Breast epithelium (tissue), 4 donors: ENCODE data around the gene ATP1A2. TPM values are rescaled to one million over a fixed set of nuclear protein-coding genes. Genes with fewer than 3 reads are reported as not detected.

Source experiments
- DNase-seq, 2 donors: peaks; one replicate each; pipeline ENCODE4 v3.0.0-alpha.2; 2019; ENCODE audit warnings: low spot score in 2 of 2
- H3K27ac ChIP-seq, 2 donors: fragments of 200-600 bp; sonication (generic) in 1 of 2; one replicate each; pipeline ENCODE4 v1.5.1; 2016 to 2019; ENCODE audit warnings: mild to moderate bottlenecking in 1 of 2
- H3K27me3 ChIP-seq, 2 donors: fragments of 200-600 bp; sonication (generic) in 1 of 2; one replicate each; pipeline versions ENCODE4 v1.5.1 to v1.6.0; 2017 to 2019; ENCODE audit warnings: control low read depth in 1 of 2, mild to moderate bottlenecking in 1 of 2
- H3K36me3 ChIP-seq: fragments of 200-600 bp; one replicate; pipeline ENCODE4 v1.5.1; 2019
- H3K4me1 ChIP-seq, 2 donors: fragments of 200-600 bp; sonication (generic); one replicate each; pipeline ENCODE4 v1.5.1; 2016 to 2019; ENCODE audit warnings: control low read depth in 1 of 2
- H3K4me3 ChIP-seq, 3 donors: fragments of 200-600 bp; sonication (generic); 1 replicate in 2 of 3; 2 replicates in 1 of 3; pipeline ENCODE4 v1.5.1; 2016 to 2019; ENCODE audit warnings: mild to moderate bottlenecking in 3 of 3, moderate library complexity in 2 of 3
- H3K9me3 ChIP-seq, 2 donors: fragments of 200-600 bp; sonication (generic) in 1 of 2; one replicate each; pipeline ENCODE4 v1.5.1; 2016 to 2019; ENCODE audit warnings: control low read depth in 1 of 2
- CTCF ChIP-seq, 3 donors: fragments of 450-650 bp; IDR thresholded peaks; one replicate each; pipeline ENCODE4 v1.5.1; 2016 to 2017; ENCODE audit warnings: antibody characterized with exemption in 3 of 3, mild to moderate bottlenecking in 3 of 3, moderate library complexity in 3 of 3
- POLR2A ChIP-seq: fragments of 450-650 bp; IDR thresholded peaks from one replicate; pipeline ENCODE4 v1.6.1; 2016; ENCODE audit warnings: antibody characterized with exemption, mild to moderate bottlenecking, moderate library complexity
- POLR2AphosphoS5 ChIP-seq, 3 donors: sonication (generic); formaldehyde crosslinking; IDR thresholded peaks; one replicate each; pipeline ENCODE4 v1.6.1; 2017; ENCODE audit warnings: antibody characterized with exemption in 3 of 3
- intact Hi-C: fragments of 100-400 bp; cut with DNase I; formaldehyde crosslinking; loops from one replicate; pipeline ENCODE4 v1.15.1; 2023; ENCODE audit warnings: low total_unique reads
- total RNA-seq, 3 donors: library from RNA; depleted of rRNA; stranded (reverse); fragments of >200 nt; gene quantifications; one replicate each; pipeline ENCODE4 v1.1.0, GENCODE V29; 2016

The ATP1A2 gene
- total RNA-seq, 3 donors from 2014 or later: 3.9 to 229 (median 6.4) TPM

- no peaks in the 10 kb centered on the region for H3K4me1 ChIP-seq
- H3K36me3 ChIP-seq: no peaks in the 10 kb centered on the region
- no peak for DNase-seq
- H3K9me3 ChIP-seq: no peaks in the 10 kb centered on the region
- H3K27me3 ChIP-seq: peaks cover 0 to 26% of the 10 kb centered on the region in 2 donors
- no peak overlapping the region for H3K4me3 ChIP-seq
- intact Hi-C loops: no loop called here
- no peak overlapping the region for H3K27ac ChIP-seq
- no peak for TF ChIP-seq POLR2A
- no peak for TF ChIP-seq POLR2AphosphoS5 (IDR thresholded peaks at IDR 0.05)
Observed at GRCh38 chr1:160077486-160077885, 38.1 kb upstream of the ATP1A2 start.

GRCh38 chr1:160078512-160079195 is 36.9 kb upstream of the ATP1A2 start:
- DNase-seq: no peak
- TF ChIP-seq POLR2A: no peak
- peak in 1 of 3 donors; percentile 40 for TF ChIP-seq CTCF (IDR thresholded peaks at IDR 0.05)
- Histone ChIP-seq H3K4me1 (no peaks in the 10 kb centered on the region), H3K9me3 (no peaks in the 10 kb centered on the region), H3K4me3 (no peak overlapping the region), H3K36me3 (no peaks in the 10 kb centered on the region), H3K27me3 (peaks cover 0 to 30% of the 10 kb centered on the region in 2 donors), H3K27ac (no peak overlapping the region)
- intact Hi-C loops: no loop called here

- Histone ChIP-seq H3K4me1 (peaks cover 0 to 2% of the 10 kb centered on the region in 2 donors), H3K9me3 (no peaks in the 10 kb centered on the region), H3K27ac (no peak overlapping the region), H3K36me3 (no peaks in the 10 kb centered on the region), H3K4me3 (no peak overlapping the region), H3K27me3 (peaks cover 0 to 30% of the 10 kb centered on the region in 2 donors)
- DNase-seq: no peak
- TF ChIP-seq POLR2A: no peak
- intact Hi-C loops: no loop called here
Observed at GRCh38 chr1:160079448-160079847, 36.1 kb upstream of the ATP1A2 start.

- Histone ChIP-seq H3K4me3 (no peak overlapping the region), H3K27me3 (peaks cover 0 to 30% of the 10 kb centered on the region in 2 donors)
Observed at GRCh38 chr1:160080381-160081100, 35.0 kb upstream of the ATP1A2 start.

GRCh38 chr1:160081261-160081936 is 34.2 kb upstream of the ATP1A2 start, which contains the start of gene KCNJ9:
Gene KCNJ9, plus strand, starts transcription at chr1:160081538. Its CDS starts 2,493 bp downstream, at chr1:160084031.
- no peak within 1 kb of the TSS for H3K4me3 ChIP-seq
- H3K27me3 ChIP-seq: peaks cover 0 to 30% of the 10 kb centered on the region in 2 donors
- H3K36me3 ChIP-seq: no peaks in the 10 kb centered on the region
- H3K4me1 ChIP-seq: peaks cover 0 to 2% of the 10 kb centered on the region in 2 donors
- intact Hi-C loops: no loop called here
- H3K9me3 ChIP-seq: no peaks in the 10 kb centered on the region
- DNase-seq: no peak
- no peak within 1 kb of the TSS for H3K27ac ChIP-seq
- no peak for TF ChIP-seq POLR2AphosphoS5 (IDR thresholded peaks at IDR 0.05)
- no peak for TF ChIP-seq CTCF (IDR thresholded peaks at IDR 0.05)
- no peak for TF ChIP-seq POLR2A

More at GRCh38 chr1:160080381-160081100, 35.0 kb upstream of the ATP1A2 start:
- Histone ChIP-seq H3K27ac (no peak overlapping the region), H3K36me3 (no peaks in the 10 kb centered on the region), H3K9me3 (no peaks in the 10 kb centered on the region), H3K4me1 (peaks cover 0 to 2% of the 10 kb centered on the region in 2 donors)
- intact Hi-C loops: no loop called here
- TF ChIP-seq CTCF (IDR thresholded peaks at IDR 0.05): no peak
- no peak for TF ChIP-seq POLR2A
- no peak for TF ChIP-seq POLR2AphosphoS5 (IDR thresholded peaks at IDR 0.05)
- DNase-seq: no peak
